PFSK-1 (cell line): ENCODE data around the gene EBF4.

ENCODE experiments used
- FOXP2 ChIP-seq: optimal IDR thresholded peaks from 2 replicates; pipeline ENCODE3; 2011; ENCODE audit warnings: borderline replicate concordance, control low read depth, inconsistent platforms; ENCODE audit not compliant: insufficient read depth; ENCODE audit errors: extremely low read length, extremely low read depth
- POLR2AphosphoS5 ChIP-seq: IDR thresholded peaks from 2 replicates; pipeline ENCODE4 v1.6.1; 2012; ENCODE audit warnings: low read depth, mild to moderate bottlenecking, control low read depth, low read length, moderate library complexity
- SIN3A ChIP-seq: IDR thresholded peaks from 2 replicates; pipeline ENCODE4 v1.6.1; 2012; ENCODE audit warnings: mild to moderate bottlenecking, low read length, moderate library complexity, borderline replicate concordance; ENCODE audit not compliant: insufficient read depth
- TAF1 ChIP-seq: IDR thresholded peaks from 2 replicates; pipeline ENCODE4 v1.6.1; 2012; ENCODE audit warnings: low read length, control low read depth, borderline replicate concordance; ENCODE audit not compliant: insufficient read depth
- TF ChIP-seq, protein P1 (sequence below), 2 experiments: IDR thresholded peaks; 2 replicates each; pipeline versions ENCODE4 v1.6.1 to v1.8.0; 2011 to 2012; ENCODE audit warnings: low read depth in 2 of 2, low read length in 2 of 2, control low read depth in 1 of 2, inconsistent platforms in 1 of 2, mild to moderate bottlenecking in 1 of 2, moderate library complexity in 1 of 2; ENCODE audit not compliant: insufficient read depth in 1 of 2

Gene EBF4

DNA sequence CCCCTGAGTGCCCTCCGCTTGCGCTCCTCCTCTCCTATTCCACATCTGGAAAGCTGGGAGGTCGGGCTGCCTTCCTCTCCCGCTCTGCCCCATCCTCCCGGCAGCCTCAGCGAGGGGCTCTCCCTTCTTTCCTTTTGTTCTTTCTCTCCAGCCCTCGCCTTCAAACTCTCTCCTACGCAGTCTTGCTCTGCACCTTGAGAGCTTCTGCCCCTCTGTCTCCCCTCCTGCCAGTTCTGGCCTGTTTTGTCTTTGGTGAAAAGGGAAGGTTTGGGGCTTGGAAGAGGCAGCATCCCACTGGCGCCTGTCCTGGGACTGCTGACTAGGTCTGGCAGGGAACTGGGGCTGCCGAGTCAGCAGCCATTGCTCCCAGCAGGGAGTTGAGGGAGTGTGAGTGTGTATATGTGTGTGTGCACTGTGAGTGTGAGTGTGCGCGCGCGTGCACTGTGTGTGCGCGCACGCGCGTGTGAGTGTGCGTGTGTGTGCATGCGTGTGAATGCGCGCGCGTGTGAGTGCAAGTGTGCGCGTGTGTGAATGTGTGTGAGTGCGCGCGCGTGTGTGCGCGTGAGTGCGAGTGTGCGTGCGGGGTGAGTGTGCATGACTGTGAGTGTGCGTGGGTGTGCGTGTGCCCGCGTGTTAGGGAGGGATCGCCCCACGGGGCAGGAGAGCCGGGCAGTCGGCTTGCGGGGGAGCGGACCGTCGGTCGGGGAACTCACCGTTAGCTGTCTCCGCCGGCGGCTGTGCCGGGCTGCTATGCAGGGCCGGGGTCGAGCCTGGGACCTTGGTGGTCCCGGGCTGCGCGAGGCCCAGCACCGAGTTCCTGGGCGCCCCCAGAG is 107.3 kb downstream of the EBF4 start:
- no peak for TF ChIP-seq TAF1
- TF ChIP-seq, protein P1, sequence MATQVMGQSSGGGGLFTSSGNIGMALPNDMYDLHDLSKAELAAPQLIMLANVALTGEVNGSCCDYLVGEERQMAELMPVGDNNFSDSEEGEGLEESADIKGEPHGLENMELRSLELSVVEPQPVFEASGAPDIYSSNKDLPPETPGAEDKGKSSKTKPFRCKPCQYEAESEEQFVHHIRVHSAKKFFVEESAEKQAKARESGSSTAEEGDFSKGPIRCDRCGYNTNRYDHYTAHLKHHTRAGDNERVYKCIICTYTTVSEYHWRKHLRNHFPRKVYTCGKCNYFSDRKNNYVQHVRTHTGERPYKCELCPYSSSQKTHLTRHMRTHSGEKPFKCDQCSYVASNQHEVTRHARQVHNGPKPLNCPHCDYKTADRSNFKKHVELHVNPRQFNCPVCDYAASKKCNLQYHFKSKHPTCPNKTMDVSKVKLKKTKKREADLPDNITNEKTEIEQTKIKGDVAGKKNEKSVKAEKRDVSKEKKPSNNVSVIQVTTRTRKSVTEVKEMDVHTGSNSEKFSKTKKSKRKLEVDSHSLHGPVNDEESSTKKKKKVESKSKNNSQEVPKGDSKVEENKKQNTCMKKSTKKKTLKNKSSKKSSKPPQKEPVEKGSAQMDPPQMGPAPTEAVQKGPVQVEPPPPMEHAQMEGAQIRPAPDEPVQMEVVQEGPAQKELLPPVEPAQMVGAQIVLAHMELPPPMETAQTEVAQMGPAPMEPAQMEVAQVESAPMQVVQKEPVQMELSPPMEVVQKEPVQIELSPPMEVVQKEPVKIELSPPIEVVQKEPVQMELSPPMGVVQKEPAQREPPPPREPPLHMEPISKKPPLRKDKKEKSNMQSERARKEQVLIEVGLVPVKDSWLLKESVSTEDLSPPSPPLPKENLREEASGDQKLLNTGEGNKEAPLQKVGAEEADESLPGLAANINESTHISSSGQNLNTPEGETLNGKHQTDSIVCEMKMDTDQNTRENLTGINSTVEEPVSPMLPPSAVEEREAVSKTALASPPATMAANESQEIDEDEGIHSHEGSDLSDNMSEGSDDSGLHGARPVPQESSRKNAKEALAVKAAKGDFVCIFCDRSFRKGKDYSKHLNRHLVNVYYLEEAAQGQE (IDR thresholded peaks at IDR 0.05; ENCODE audit: insufficient read depth in 1 of 2, low read depth in 2 of 2, low read length in 2 of 2), result peak in 1 of 2 experiments; percentile 63; a peak in 1 of 4 replicates

DNA sequence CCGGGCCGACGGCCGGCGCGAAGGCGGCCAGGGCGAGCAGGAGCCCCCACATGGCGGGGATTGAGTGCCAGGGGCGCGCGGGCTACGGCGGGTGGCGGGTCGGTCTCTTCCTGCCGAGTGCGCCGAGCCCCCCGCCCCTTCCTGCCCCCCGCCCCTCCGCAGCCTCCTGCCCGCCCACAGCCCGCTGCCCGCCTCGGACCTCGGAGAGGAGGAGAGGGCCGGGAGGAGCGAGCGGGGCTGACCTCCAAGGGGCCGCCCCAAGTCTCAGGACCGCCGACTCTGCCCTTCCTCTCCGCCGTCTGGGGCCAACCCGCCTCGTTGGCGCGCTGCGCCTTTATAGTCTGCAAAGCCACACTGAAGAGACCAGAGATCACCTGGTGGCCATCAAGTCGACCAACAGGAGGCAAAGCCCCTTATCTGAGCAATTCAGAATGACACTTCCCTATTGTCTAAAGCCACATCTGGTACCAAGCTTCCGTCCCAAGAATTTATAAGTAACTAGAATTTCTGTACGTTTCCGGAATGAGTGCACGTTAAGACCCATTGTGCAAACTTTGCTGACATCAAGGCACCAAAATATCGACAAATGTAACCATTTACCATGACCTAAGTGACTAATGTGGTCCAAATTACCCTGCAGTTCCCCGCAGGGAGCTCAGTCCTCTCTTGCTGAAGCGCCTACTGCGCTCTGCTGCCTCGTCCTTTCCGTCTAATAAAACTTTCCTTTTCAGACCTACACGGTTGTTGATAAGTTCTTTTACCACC is 108.1 kb downstream of the EBF4 start, which contains the start of gene CPXM1:
Gene CPXM1 (minus strand): TSS at position 107 of the 765 bp plus-strand sequence. CDS start 55 bp downstream, at position 52.
- TF ChIP-seq, protein P1 (IDR thresholded peaks at IDR 0.05; ENCODE audit: insufficient read depth in 1 of 2, low read depth in 2 of 2, low read length in 2 of 2), result no peak
- TF ChIP-seq TAF1 (0 out of 2 replicates have a peak, but pooled peaks have one; percentile 12), FOXP2 (no peak), POLR2AphosphoS5 (peak; percentile 61; the same call in 1 of the 2 replicates)

DNA sequence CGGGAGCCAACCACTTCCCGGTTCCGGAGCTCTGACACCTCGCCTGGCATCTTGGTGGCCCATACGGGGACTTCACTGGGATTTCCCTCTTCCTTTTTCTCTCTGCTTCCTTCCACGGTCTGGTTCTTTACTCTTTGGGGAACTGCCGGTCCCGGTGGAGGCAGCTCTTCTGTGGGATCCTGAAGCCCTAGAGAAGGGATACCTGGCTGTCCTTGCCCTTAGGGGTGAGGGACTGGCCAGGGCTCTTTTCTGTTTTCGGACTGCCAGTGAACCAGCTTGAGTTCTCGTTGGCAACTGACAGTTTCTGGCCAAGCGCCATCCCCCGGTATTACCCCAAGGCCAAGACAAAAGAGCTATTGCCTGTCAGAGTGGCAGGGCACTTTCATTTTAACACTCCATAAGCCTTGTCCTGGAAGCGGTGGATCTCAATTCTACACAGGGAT is 108.7 kb downstream of the EBF4 start:
- no peak for TF ChIP-seq FOXP2

DNA sequence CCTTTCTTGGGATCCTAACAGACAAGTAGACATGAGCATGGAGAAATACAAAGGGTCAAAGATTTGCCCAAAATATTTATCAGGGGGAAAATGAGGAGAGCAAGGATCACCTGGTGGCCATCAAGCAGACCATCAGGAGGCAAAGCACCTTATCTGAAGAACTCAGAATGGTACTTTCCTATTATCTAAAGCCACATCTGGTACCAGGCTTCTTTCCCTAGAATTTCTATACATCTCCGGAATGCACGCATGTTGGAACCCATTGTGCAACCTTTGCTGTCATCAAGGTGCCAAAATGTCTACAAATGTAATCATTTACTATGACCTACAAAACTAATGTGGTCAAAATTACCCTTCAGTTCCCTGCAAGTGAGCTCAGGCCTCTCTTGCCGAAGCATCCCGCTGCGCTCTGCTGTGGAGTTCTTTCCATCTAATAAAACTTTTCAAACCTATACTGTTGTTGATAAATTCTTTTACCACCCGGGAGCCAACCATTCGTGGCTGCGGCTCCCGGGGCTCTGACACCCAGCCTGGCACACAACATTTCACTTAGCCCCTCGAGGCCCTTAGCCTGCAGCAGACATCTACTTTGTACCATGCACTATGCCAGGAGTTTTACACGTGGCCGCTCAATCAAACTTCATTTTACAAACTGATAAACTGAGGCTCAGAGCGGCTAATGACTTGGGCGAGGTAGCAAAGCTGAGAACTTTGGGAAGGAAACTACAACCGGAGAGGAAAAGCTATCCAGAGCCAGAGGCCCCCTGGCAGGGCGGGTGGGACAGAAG is 111.7 kb downstream of the EBF4 start:
- TF ChIP-seq POLR2AphosphoS5 (no peak), TAF1 (no peak), FOXP2 (no peak), SIN3A (no peak)
- TF ChIP-seq, protein P1 (IDR thresholded peaks at IDR 0.05; ENCODE audit: insufficient read depth in 1 of 2, low read depth in 2 of 2, low read length in 2 of 2), result no peak

DNA sequence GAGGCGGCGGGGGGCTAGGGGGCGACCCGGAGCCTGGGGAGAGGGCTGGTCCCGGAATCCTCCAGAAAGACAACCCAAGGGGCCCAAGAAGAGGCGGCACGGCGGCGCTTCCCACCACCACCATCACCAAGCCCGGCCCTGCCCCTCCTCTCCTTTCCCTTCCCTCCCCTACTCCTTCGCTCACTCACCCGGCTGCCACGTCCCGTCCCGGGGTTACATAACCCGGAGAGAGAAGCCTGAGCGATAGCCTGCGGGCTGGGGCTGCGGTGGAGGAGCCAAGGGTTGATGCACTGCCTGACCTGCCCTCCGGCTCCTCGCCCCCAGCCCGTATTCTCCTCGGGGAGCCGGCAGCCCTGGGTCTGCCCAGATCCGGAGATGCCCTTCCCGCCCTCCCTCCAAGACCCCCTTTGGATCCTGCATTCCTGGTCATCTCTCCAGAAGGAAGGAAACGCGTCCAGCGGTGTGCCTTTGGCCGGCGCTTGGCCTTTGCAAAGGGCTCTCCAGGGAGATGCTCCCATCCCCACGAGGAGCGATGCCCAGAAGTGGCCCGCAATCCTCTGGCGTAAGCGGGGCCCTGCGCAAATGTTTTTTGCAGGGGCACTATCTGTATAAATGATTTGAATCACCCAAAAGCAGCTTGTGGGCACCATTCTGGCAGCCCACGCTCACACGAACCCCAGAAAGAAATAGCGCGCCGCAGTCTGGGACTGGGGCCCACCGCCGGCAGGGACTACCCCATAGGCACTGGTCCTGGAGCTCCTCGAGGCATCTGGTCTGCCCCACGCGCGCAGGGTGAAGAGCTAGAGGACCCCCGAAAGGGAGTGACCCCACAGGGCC is 112.5 kb downstream of the EBF4 start:
- TF ChIP-seq TAF1 (no peak), SIN3A (no peak), POLR2AphosphoS5 (no peak), FOXP2 (no peak)
- TF ChIP-seq, protein P1 (IDR thresholded peaks at IDR 0.05; ENCODE audit: insufficient read depth in 1 of 2, low read depth in 2 of 2, low read length in 2 of 2), result no peak
